HEK293 (cell line): Measurements from ENCODE around the gene DPCD.

Experiments used
- CTCF ChIA-PET: fragments of 350-600 bp; formaldehyde crosslinking; extraction: SDS; loops from one replicate; lab custom pipeline; 2021; ENCODE audit warnings: antibody characterized with exemption; lab: Yijun Ruan, JAX
- POLR2A ChIA-PET: fragments of 300-600 bp; formaldehyde crosslinking; extraction: SDS; loops from one replicate; lab custom pipeline; 2020; ENCODE audit warnings: antibody characterized with exemption, inconsistent platforms; lab: Yijun Ruan, JAX
- H3K27ac ChIP-seq: fragments of 200-500 bp; sonication (Bioruptor generic); 2 replicates; pipeline ENCODE4 v1.5.1; 2014; ENCODE audit warnings: low read depth, low read length, control low read depth, inconsistent platforms; ENCODE audit errors: extremely low read depth
- H3K36me3 ChIP-seq, 2 experiments: fragments of 200-500 bp in 1 of 2; sonication (Bioruptor generic) in 1 of 2; 1 replicate in 1 of 2; 2 replicates in 1 of 2; pipeline ENCODE4 v1.5.1; 2014 to 2017; ENCODE audit warnings: inconsistent platforms in 2 of 2, low read length in 2 of 2; ENCODE audit not compliant: control insufficient read depth in 2 of 2, insufficient read depth in 1 of 2
- H3K4me1 ChIP-seq: fragments of 200-500 bp; sonication (Bioruptor generic); 2 replicates; pipeline ENCODE4 v1.5.1; 2014; ENCODE audit warnings: mild to moderate bottlenecking, low read length, inconsistent platforms; ENCODE audit not compliant: control insufficient read depth, insufficient read depth
- H3K4me3 ChIP-seq: 2 replicates; pipeline ENCODE4 v1.5.1; 2011; ENCODE audit warnings: low read depth, mild to moderate bottlenecking, control low read depth, low read length, moderate library complexity
- H3K9me3 ChIP-seq: fragments of 200-500 bp; sonication (Bioruptor generic); 2 replicates; pipeline ENCODE4 v1.5.1; 2014; ENCODE audit warnings: low read depth, low read length, inconsistent platforms; ENCODE audit not compliant: control insufficient read depth, insufficient read depth
- CTCF ChIP-seq: fragments of 450-650 bp; formaldehyde crosslinking; IDR thresholded peaks from 2 replicates; pipeline ENCODE4 v1.5.1; 2016; ENCODE audit warnings: missing biosample characterization, missing genetic modification characterization
- GLIS1 ChIP-seq: fragments of 450-650 bp; formaldehyde crosslinking; IDR thresholded peaks from 2 replicates; pipeline ENCODE4 v1.5.1; 2016; ENCODE audit warnings: missing biosample characterization, missing genetic modification characterization
- KLF1 ChIP-seq: fragments of 450-650 bp; formaldehyde crosslinking; IDR thresholded peaks from 2 replicates; pipeline ENCODE4 v1.5.1; 2016; ENCODE audit warnings: missing biosample characterization, missing genetic modification characterization
- RBAK ChIP-seq: fragments of 450-650 bp; formaldehyde crosslinking; IDR thresholded peaks from 2 replicates; pipeline ENCODE4 v1.5.1; 2016; ENCODE audit warnings: missing biosample characterization, missing genetic modification characterization
- ZBTB17 ChIP-seq: fragments of 450-650 bp; formaldehyde crosslinking; IDR thresholded peaks from 2 replicates; pipeline ENCODE4 v1.5.1; 2016; ENCODE audit warnings: missing biosample characterization, missing genetic modification characterization
- ZFP69B ChIP-seq: fragments of 450-650 bp; formaldehyde crosslinking; IDR thresholded peaks from 2 replicates; pipeline ENCODE4 v1.5.1; 2016; ENCODE audit warnings: missing biosample characterization, missing genetic modification characterization
- ZNF138 ChIP-seq: fragments of 450-650 bp; formaldehyde crosslinking; IDR thresholded peaks from 2 replicates; pipeline ENCODE4 v1.5.1; 2016; ENCODE audit warnings: missing biosample characterization, missing genetic modification characterization, borderline replicate concordance
- ZNF2 ChIP-seq: fragments of 450-650 bp; formaldehyde crosslinking; IDR thresholded peaks from 2 replicates; pipeline ENCODE4 v1.5.1; 2016; ENCODE audit warnings: missing biosample characterization, missing genetic modification characterization
- ZNF280D ChIP-seq: fragments of 450-650 bp; formaldehyde crosslinking; IDR thresholded peaks from 2 replicates; pipeline ENCODE4 v1.5.1; 2016; ENCODE audit warnings: missing biosample characterization, missing genetic modification characterization
- ZNF311 ChIP-seq: fragments of 450-650 bp; formaldehyde crosslinking; IDR thresholded peaks from 2 replicates; pipeline ENCODE4 v1.5.1; 2017; ENCODE audit warnings: missing biosample characterization, missing genetic modification characterization, borderline replicate concordance
- ZNF362 ChIP-seq: fragments of 450-650 bp; formaldehyde crosslinking; IDR thresholded peaks from 2 replicates; pipeline ENCODE4 v1.5.1; 2016; ENCODE audit warnings: missing biosample characterization, missing genetic modification characterization
- ZNF449 ChIP-seq: fragments of 450-650 bp; formaldehyde crosslinking; IDR thresholded peaks from 2 replicates; pipeline ENCODE4 v1.5.1; 2017; ENCODE audit warnings: missing biosample characterization, mild to moderate bottlenecking, missing genetic modification characterization, moderate library complexity
- ZNF623 ChIP-seq: fragments of 450-650 bp; formaldehyde crosslinking; IDR thresholded peaks from 2 replicates; pipeline ENCODE4 v1.5.1; 2016; ENCODE audit warnings: missing biosample characterization, missing genetic modification characterization
- ZNF624 ChIP-seq: fragments of 450-650 bp; formaldehyde crosslinking; IDR thresholded peaks from 2 replicates; pipeline ENCODE4 v1.5.1; 2017; ENCODE audit warnings: missing biosample characterization, missing genetic modification characterization
- ZNF692 ChIP-seq: fragments of 450-650 bp; formaldehyde crosslinking; IDR thresholded peaks from 2 replicates; pipeline ENCODE4 v1.5.1; 2016; ENCODE audit warnings: missing biosample characterization, missing genetic modification characterization

DPCD gene

GRCh38 chr10:101575580-101576210, 12.4 kb upstream of the DPCD start:
- ChIA-PET CTCF (interaction anchor here (0.6 to 1.6 kb wide), 2 partner anchors 205 to 367 kb away, joined by 5 read pairs; no protein-coding TSS in a partner anchor), POLR2A (interaction anchor here (0.6 to 1.1 kb wide), 4 partner anchors 12 to 1019 kb away, joined by 3 to 9 read pairs (median 4); partner anchors contain the start of genes DPCD and POLL)
- H3K27ac ChIP-seq: no peak overlapping the region
- H3K9me3 ChIP-seq: 0 out of 2 replicates have a peak, but pooled peaks cover 2% of the 10 kb centered on the region
- H3K4me3 ChIP-seq: no peak overlapping the region
- TF ChIP-seq ZNF623 (tag by site-specific recombination) (no peak), ZNF2 (tag by site-specific recombination) (no peak), RBAK (tag by site-specific recombination) (no peak), ZNF449 (tag by site-specific recombination) (0 out of 2 replicates have a peak, but pooled peaks have one; percentile 27), ZNF138 (no peak), ZNF280D (tag by site-specific recombination) (no peak), ZNF311 (tag by site-specific recombination) (no peak)
- peaks cover 0 to 29% of the 10 kb centered on the region in 2 experiments; a peak in 1 of 3 replicates for H3K36me3 ChIP-seq
- H3K4me1 ChIP-seq: peaks cover 1% of the 10 kb centered on the region

GRCh38 chr10:101576211-101576863, 11.8 kb upstream of the DPCD start:
- Histone ChIP-seq H3K4me1 (no peaks in the 10 kb centered on the region), H3K36me3 (peaks cover 0 to 35% of the 10 kb centered on the region in 2 experiments; a peak in 1 of 3 replicates), H3K9me3 (0 out of 2 replicates have a peak, but pooled peaks cover 2% of the 10 kb centered on the region), H3K27ac (no peak overlapping the region), H3K4me3 (no peak overlapping the region)
- TF ChIP-seq KLF1 (peak; percentile 60), ZNF624 (tag by site-specific recombination) (no peak), ZNF449 (tag by site-specific recombination) (no peak), ZNF692 (tag by site-specific recombination) (peak; percentile 90), GLIS1 (peak; percentile 27; the same call in 1 of the 2 replicates), ZBTB17 (tag by site-specific recombination) (peak; percentile 63), CTCF (tag by site-specific recombination) (no peak), ZNF362 (tag by site-specific recombination) (0 out of 2 replicates have a peak, but pooled peaks have one; percentile 72), ZFP69B (tag by site-specific recombination) (peak; percentile 93)
- ChIA-PET CTCF (interaction anchor here (0.6 to 1.6 kb wide), 3 partner anchors 16 to 368 kb away, joined by 4 to 5 read pairs (median 5); no protein-coding TSS in a partner anchor), POLR2A (interaction anchor here (0.5 to 1.1 kb wide), 5 partner anchors 11 to 1018 kb away, joined by 3 to 9 read pairs (median 4); partner anchors contain the start of genes DPCD and POLL)
